HUES48 (cell line): Measurements from ENCODE around the gene ABCA7.

Experiments used
- H3K27ac ChIP-seq: one replicate; pipeline ENCODE4 v1.7.0; 2013; ENCODE audit warnings: low read depth, low read length, inconsistent platforms
- H3K27me3 ChIP-seq: 2 replicates; pipeline ENCODE4 v1.6.1; 2013; ENCODE audit warnings: mild to moderate bottlenecking, low read length; ENCODE audit not compliant: control insufficient read depth, insufficient read depth
- H3K36me3 ChIP-seq: 2 replicates; pipeline ENCODE4 v1.6.1; 2013; ENCODE audit warnings: low read length; ENCODE audit not compliant: control insufficient read depth, insufficient read depth
- H3K4me1 ChIP-seq: 2 replicates; pipeline ENCODE4 v1.6.1; 2013; ENCODE audit warnings: mild to moderate bottlenecking, low read length; ENCODE audit not compliant: control insufficient read depth, insufficient read depth
- H3K4me3 ChIP-seq: 2 replicates; pipeline ENCODE4 v1.5.1; 2013; ENCODE audit warnings: mild to moderate bottlenecking, low read depth, low read length
- H3K9ac ChIP-seq: 2 replicates; pipeline ENCODE4 v1.6.1; 2013; ENCODE audit warnings: mild to moderate bottlenecking, low read depth, low read length, moderate library complexity
- H3K9me3 ChIP-seq: 2 replicates; pipeline ENCODE4 v1.6.1; 2013; ENCODE audit warnings: low read length; ENCODE audit not compliant: control insufficient read depth, insufficient read depth

ABCA7 gene

DNA sequence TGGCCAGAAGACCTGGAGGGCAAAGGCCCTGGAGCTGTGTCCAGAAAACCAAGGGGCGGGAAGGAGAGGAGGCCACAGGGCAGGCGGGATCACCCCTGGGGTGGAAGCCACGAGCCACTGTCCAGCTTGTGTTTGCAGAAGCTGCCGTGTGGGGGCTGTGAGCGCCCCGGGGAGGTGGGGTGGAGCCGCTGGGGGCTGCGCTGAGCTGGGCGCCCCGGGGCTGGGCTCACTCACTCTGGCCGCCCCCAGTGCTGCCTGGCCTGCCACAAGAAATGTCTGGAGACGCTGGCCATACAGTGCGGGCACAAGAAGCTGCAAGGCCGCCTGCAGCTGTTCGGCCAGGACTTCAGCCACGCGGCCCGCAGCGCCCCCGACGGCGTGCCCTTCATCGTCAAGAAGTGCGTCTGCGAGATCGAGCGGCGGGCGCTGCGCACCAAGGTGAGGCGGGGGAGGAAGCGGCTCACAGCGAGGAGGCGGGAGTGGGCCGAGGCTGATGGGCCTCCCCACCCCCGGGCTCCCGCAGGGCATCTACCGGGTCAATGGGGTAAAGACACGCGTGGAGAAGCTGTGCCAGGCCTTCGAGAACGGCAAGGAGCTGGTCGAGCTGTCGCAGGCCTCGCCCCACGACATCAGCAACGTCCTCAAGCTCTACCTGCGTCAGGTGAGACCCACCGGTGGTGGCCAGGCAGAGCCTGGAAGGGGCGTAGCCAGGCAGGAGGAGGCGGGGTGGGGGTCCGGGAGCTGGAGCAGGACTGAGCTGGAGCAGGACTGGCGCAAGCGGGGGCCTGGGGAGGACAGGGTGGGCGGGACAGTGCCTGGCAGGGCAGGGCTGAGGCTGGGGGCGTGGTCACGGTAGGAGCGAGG lies 41.6 kb downstream of the ABCA7 start:
- H3K4me3 ChIP-seq: peak overlapping the region; percentile 43; the same call in 1 of the 2 replicates
- H3K9ac ChIP-seq: no peak overlapping the region; the same call in 1 of the 2 replicates
- no peaks in the 10 kb centered on the region for H3K27me3 ChIP-seq
- peaks cover 50% of the 10 kb centered on the region for H3K36me3 ChIP-seq
- H3K4me1 ChIP-seq: no peaks in the 10 kb centered on the region
- peak overlapping the region; percentile 5 for H3K27ac ChIP-seq
- no peaks in the 10 kb centered on the region for H3K9me3 ChIP-seq

DNA sequence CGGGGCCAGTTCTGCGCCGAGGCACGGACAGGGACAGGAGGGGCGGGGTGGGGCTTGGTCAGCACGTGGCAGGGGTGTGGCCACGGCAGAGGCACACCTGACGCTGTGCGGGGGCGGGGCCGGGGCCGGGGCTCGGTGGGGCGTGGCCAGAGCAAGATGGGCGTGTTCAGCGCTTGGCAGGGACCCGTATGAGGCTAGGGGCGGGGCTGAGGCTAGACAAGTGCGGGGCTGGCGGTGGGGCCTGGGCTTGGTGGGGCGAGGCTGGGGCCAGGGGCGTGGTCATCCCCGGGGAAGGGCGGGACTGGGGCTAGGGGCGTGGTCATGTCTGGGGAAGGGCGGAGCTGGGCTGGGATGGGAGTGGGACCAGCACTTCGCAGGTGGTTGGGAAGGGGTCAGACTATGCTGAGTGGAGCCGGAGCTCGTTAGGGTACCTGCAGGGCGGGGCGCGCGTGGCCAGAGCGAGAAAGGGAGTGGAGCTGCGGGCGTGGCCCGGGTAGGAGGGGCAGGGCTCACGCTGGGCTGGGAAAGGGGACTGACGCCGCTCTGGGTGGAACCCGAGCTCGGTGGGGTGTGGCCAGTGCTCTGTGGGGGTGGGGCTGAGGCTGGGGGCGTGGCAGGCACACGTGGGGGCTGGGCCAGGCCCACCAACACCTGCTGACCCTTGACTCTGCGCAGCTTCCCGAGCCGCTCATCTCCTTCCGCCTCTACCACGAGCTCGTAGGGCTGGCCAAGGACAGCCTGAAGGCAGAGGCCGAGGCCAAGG lies 42.4 kb downstream of the ABCA7 start:
- Histone ChIP-seq H3K4me1 (no peaks in the 10 kb centered on the region), H3K4me3 (peak overlapping the region; percentile 57), H3K27ac (no peak overlapping the region), H3K36me3 (peaks cover 54% of the 10 kb centered on the region), H3K9me3 (no peaks in the 10 kb centered on the region), H3K9ac (no peak overlapping the region; the same call in 1 of the 2 replicates), H3K27me3 (no peaks in the 10 kb centered on the region)

- Histone ChIP-seq H3K36me3 (peaks cover 57% of the 10 kb centered on the region), H3K27ac (no peak overlapping the region), H3K9me3 (no peaks in the 10 kb centered on the region), H3K9ac (no peak overlapping the region; the same call in 1 of the 2 replicates), H3K4me1 (no peaks in the 10 kb centered on the region), H3K27me3 (no peaks in the 10 kb centered on the region), H3K4me3 (peak overlapping the region; percentile 57; the same call in 1 of the 2 replicates)
These were observed 43.3 kb downstream of the ABCA7 start for GRCh38 chr19:1082928-1083816.

GRCh38 chr19:1084024-1084868 lies 44.3 kb downstream of the ABCA7 start:
- Histone ChIP-seq H3K4me3 (no peak overlapping the region), H3K36me3 (peaks cover 68% of the 10 kb centered on the region), H3K27me3 (no peaks in the 10 kb centered on the region), H3K4me1 (no peaks in the 10 kb centered on the region), H3K9ac (no peak overlapping the region), H3K27ac (no peak overlapping the region), H3K9me3 (no peaks in the 10 kb centered on the region)

- H3K36me3 ChIP-seq: peaks cover 65% of the 10 kb centered on the region
- no peaks in the 10 kb centered on the region for H3K4me1 ChIP-seq
- no peaks in the 10 kb centered on the region for H3K9me3 ChIP-seq
- no peak overlapping the region for H3K9ac ChIP-seq
- H3K27me3 ChIP-seq: no peaks in the 10 kb centered on the region
- H3K27ac ChIP-seq: no peak overlapping the region
- no peak overlapping the region for H3K4me3 ChIP-seq
These were observed 45.2 kb downstream of the ABCA7 start for GRCh38 chr19:1085053-1085658.

DNA sequence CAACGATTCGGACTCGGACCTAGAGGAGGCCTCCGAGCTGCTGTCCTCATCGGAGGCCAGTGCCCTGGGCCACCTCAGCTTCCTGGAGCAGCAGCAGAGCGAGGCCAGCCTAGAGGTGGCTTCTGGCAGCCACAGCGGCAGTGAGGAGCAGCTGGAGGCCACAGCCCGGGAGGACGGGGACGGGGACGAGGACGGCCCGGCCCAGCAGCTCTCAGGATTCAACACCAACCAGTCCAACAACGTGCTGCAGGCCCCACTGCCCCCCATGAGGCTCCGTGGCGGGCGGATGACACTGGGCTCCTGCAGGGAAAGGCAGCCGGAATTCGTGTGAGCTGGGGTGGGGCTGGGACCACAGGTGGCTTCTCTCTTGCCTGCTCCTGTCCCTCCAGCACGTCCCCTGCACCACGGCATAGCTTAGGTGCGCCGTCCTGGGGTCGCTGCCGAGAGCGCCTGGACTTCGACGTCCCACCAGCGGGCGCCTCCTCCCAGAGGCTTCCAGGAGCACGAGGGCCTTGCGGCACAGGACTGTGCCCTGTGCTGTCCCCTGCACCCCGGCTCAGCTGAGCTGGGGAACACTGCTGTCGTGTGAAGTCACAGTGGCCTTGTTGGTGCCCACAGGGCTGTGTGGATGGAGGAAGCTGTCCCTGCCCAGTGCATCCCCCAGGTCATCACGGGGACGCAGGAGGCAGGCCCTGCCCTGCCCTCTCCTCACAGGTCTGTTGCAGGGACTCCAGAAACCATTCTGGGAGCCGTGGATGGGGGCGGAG lies 46.0 kb downstream of the ABCA7 start:
- H3K36me3 ChIP-seq: peaks cover 62% of the 10 kb centered on the region

GRCh38 chr19:1086613-1087012 lies 46.7 kb downstream of the ABCA7 start:
- Histone ChIP-seq H3K4me1 (no peaks in the 10 kb centered on the region), H3K36me3 (peaks cover 67% of the 10 kb centered on the region)

More for the DNA sequence above, 46.0 kb downstream of the ABCA7 start:
- no peaks in the 10 kb centered on the region for H3K27me3 ChIP-seq
- no peak overlapping the region for H3K4me3 ChIP-seq
- H3K27ac ChIP-seq: no peak overlapping the region
- H3K9ac ChIP-seq: no peak overlapping the region
- no peaks in the 10 kb centered on the region for H3K4me1 ChIP-seq
- no peaks in the 10 kb centered on the region for H3K9me3 ChIP-seq

GRCh38 chr19:1087813-1088415 lies 48.0 kb downstream of the ABCA7 start:
- H3K4me1 ChIP-seq: no peaks in the 10 kb centered on the region
- peaks cover 77% of the 10 kb centered on the region for H3K36me3 ChIP-seq
- no peak overlapping the region for H3K9ac ChIP-seq
- H3K27me3 ChIP-seq: no peaks in the 10 kb centered on the region
- H3K27ac ChIP-seq: peak overlapping the region; percentile 54
- no peak overlapping the region for H3K4me3 ChIP-seq
- no peaks in the 10 kb centered on the region for H3K9me3 ChIP-seq

More at GRCh38 chr19:1086613-1087012, 46.7 kb downstream of the ABCA7 start:
- Histone ChIP-seq H3K27me3 (no peaks in the 10 kb centered on the region), H3K4me3 (no peak overlapping the region), H3K9ac (no peak overlapping the region), H3K9me3 (no peaks in the 10 kb centered on the region), H3K27ac (no peak overlapping the region)

GRCh38 chr19:1088416-1089010 lies 48.6 kb downstream of the ABCA7 start:
- Histone ChIP-seq H3K9me3 (no peaks in the 10 kb centered on the region), H3K4me1 (no peaks in the 10 kb centered on the region), H3K27me3 (no peaks in the 10 kb centered on the region), H3K4me3 (no peak overlapping the region), H3K36me3 (peaks cover 77% of the 10 kb centered on the region), H3K27ac (peak overlapping the region; percentile 42), H3K9ac (no peak overlapping the region)
